Measurements from ENCODE around the gene PRR36.

- no peak for TF ChIP-seq CTCF (IDR thresholded peaks at IDR 0.05)
- TF ChIP-seq POLR2A (IDR thresholded peaks at IDR 0.05): no peak
These were observed 48.6 kb upstream of the PRR36 start for GRCh38 chr19:7922836-7923195.

Measured in Peyer's patch (tissue), 4 donors.